Heart left ventricle (tissue), 13 donors: ENCODE measurements around the gene B4GALNT3.

Experiments used
- POLR2A ChIP-seq, 2 donors: fragments of 450-650 bp; IDR thresholded peaks; one replicate each; pipeline ENCODE4 v1.6.1; 2017; ENCODE audit warnings: antibody characterized with exemption in 2 of 2, mild to moderate bottlenecking in 2 of 2, moderate library complexity in 2 of 2
- TF ChIP-seq, protein P1 (sequence below), 12 donors: fragments of 200-600 bp; sonication (generic) in 4 of 12; IDR thresholded peaks; one replicate each; pipeline versions ENCODE4 v1.5.0 to v1.8.0; 2018 to 2022; ENCODE audit warnings: antibody characterized with exemption in 12 of 12, mild to moderate bottlenecking in 5 of 12
- donor health status: ischemic (EF 13 %, LVEDD 7.1; RV severe dilation, severe dysfunction).
- donor health status: DM: no; HTN: yes; CAD: no.
- donor health status: DM: no; HTN: no; CAD: no.
- donor health status: ischemic (EF 25% LVEDD 6.9; RV normal size, moderate dysfunction).
- donor health status: ischemic (EF 25% LVEDD 5.7; RV mildly dilated, moderate dysfunction).
- donor health status: ischemic (EF 35%, LVEDD 5.7; RV mildly dilated, moderate dysfunction).
- donor health status: nonischemic (EF 11% LVEDD 7.7; RV severe dilation, severe dysfunction).
- donor health status: DM: yes; HTN: yes; CAD: no.
- donor health status: PGD.
- donor health status: ischemic (EF 29% LVEDD 5.4; RV normal size, mild dysfunction).
- donor health status: nonischemic (EF 23%, LVEDD 6.1; RV moderate dilation, normal function).

DNA sequence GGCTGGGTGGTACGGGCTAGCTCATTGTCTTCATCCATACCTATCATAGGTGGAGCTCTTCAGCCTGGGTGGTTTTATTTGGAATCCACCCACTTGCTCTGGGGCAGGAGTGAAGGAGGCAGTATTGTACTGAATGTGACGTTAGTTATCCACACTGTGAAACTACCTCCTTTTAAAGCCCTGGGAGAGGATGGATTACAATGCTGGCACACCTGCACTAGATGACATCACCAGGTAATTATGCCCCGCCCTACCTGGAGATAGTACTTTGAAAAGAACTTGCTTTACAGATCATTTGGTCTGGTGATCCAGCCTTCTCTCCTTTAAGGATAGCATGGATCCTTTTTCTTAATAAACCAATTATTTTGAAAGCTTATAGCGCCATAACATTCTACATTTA is 78.0 kb downstream of the B4GALNT3 start:
- TF ChIP-seq POLR2A (IDR thresholded peaks at IDR 0.05), result no peak
- TF ChIP-seq, protein P1, sequence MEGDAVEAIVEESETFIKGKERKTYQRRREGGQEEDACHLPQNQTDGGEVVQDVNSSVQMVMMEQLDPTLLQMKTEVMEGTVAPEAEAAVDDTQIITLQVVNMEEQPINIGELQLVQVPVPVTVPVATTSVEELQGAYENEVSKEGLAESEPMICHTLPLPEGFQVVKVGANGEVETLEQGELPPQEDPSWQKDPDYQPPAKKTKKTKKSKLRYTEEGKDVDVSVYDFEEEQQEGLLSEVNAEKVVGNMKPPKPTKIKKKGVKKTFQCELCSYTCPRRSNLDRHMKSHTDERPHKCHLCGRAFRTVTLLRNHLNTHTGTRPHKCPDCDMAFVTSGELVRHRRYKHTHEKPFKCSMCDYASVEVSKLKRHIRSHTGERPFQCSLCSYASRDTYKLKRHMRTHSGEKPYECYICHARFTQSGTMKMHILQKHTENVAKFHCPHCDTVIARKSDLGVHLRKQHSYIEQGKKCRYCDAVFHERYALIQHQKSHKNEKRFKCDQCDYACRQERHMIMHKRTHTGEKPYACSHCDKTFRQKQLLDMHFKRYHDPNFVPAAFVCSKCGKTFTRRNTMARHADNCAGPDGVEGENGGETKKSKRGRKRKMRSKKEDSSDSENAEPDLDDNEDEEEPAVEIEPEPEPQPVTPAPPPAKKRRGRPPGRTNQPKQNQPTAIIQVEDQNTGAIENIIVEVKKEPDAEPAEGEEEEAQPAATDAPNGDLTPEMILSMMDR (IDR thresholded peaks at IDR 0.05), result no peak
